GM18873 (cell line): ENCODE measurements around the gene MRO.
"Not testable (repeated sequence)": the region's sequence is repeated elsewhere in the genome, so short reads cannot be mapped to it uniquely, and the experiment has no call there.

Experiments used
- ATAC-seq: cut with Tn5 transposase; IDR thresholded peaks from one replicate; pipeline ENCODE4 v1.9.1; 2021; ENCODE audit warnings: mild to moderate bottlenecking, moderate library complexity, moderate number of reproducible peaks; ENCODE audit not compliant: unreplicated experiment, low FRiP score

MRO gene

GRCh38 chr18:50839341-50839740 is 19.5 kb upstream of the MRO start:
- ATAC-seq: no peak

- no peak for ATAC-seq
Measured at GRCh38 chr18:50836521-50836957, 16.7 kb upstream of the MRO start.

GRCh38 chr18:50833496-50833895 is 13.7 kb upstream of the MRO start:
- not testable (repeated sequence) for ATAC-seq

GRCh38 chr18:50832754-50833153 is 12.9 kb upstream of the MRO start:
- ATAC-seq: peak; percentile 47

GRCh38 chr18:50830544-50830943 is 10.7 kb upstream of the MRO start:
- peak; percentile 66 for ATAC-seq

- no peak for ATAC-seq
Measured at GRCh38 chr18:50829644-50830043, 9.8 kb upstream of the MRO start.

- ATAC-seq: no peak
Measured at GRCh38 chr18:50826027-50826426, 6.2 kb upstream of the MRO start.

- no peak for ATAC-seq
Measured at GRCh38 chr18:50825621-50826020, 5.8 kb upstream of the MRO start.

- no peak for ATAC-seq
Measured at GRCh38 chr18:50822756-50823155, 2.9 kb upstream of the MRO start.

- no peak for ATAC-seq
Measured at GRCh38 chr18:50820901-50821520, 1.2 kb upstream of the MRO start.

- ATAC-seq: no peak
Measured at GRCh38 chr18:50819027-50819727, 639 bp downstream of the MRO start.

- ATAC-seq: no peak
Measured at GRCh38 chr18:50816419-50817166, 3.2 kb downstream of the MRO start.

GRCh38 chr18:50814395-50814794 is 5.4 kb downstream of the MRO start:
- no peak for ATAC-seq

GRCh38 chr18:50813353-50813752 is 6.5 kb downstream of the MRO start:
- no peak for ATAC-seq

- ATAC-seq: no peak
Measured at GRCh38 chr18:50812834-50813233, 7.0 kb downstream of the MRO start.

GRCh38 chr18:50807176-50807575 is 12.6 kb downstream of the MRO start:
- no peak for ATAC-seq

- no peak for ATAC-seq
Measured at GRCh38 chr18:50806208-50806616, 13.6 kb downstream of the MRO start.

- no peak for ATAC-seq
Measured at GRCh38 chr18:50805732-50806131, 14.1 kb downstream of the MRO start.

- no peak for ATAC-seq
Measured at GRCh38 chr18:50803592-50803991, 16.2 kb downstream of the MRO start.

- no peak for ATAC-seq
Measured at GRCh38 chr18:50802141-50802540, 17.7 kb downstream of the MRO start.

GRCh38 chr18:50797142-50797541 is 22.7 kb downstream of the MRO start:
- ATAC-seq: no peak

GRCh38 chr18:50796495-50796894 is 23.3 kb downstream of the MRO start:
- no peak for ATAC-seq
